Left colon (tissue), 2 donors: Measurements from ENCODE around the gene NTRK1. TPM values are rescaled to one million over a fixed set of nuclear protein-coding genes. Genes with fewer than 3 reads are reported as not detected.

Source experiments
- ATAC-seq: fragments of 200-7000 bp; cut with Tn5 transposase; one replicate; pipeline ENCODE4 v1.9.1; 2020; ENCODE audit warnings: mild to moderate bottlenecking, moderate library complexity
- DNase-seq, 2 donors: peaks; one replicate each; pipeline ENCODE4 v3.0.0-alpha.2; 2020
- intact Hi-C, 2 donors: fragments of 100-400 bp; cut with DNase I in 1 of 2; cut with micrococcal nuclease in 1 of 2; formaldehyde crosslinking; loops; one replicate each; pipeline versions ENCODE4 v1.11.2 to v1.14.0; 2022; cut with DNase I, micrococcal nuclease
- total RNA-seq, 2 donors: library from RNA; stranded (reverse); fragmentation: NEBNext Ultra II Directional; extraction: Animal tissue kit (Norgen Biotek cat#: 25700); gene quantifications; one replicate each; pipeline ENCODE4 v1.2.1, GENCODE V29; 2021
- donor health status: DM: no; HTN: no; CAD: no.
- donor health status: DM: yes; HTN: yes; CAD: no.

Gene NTRK1
- total RNA-seq, 2 donors from 2014 or later = 0.95 TPM; not detected in 1

DNA sequence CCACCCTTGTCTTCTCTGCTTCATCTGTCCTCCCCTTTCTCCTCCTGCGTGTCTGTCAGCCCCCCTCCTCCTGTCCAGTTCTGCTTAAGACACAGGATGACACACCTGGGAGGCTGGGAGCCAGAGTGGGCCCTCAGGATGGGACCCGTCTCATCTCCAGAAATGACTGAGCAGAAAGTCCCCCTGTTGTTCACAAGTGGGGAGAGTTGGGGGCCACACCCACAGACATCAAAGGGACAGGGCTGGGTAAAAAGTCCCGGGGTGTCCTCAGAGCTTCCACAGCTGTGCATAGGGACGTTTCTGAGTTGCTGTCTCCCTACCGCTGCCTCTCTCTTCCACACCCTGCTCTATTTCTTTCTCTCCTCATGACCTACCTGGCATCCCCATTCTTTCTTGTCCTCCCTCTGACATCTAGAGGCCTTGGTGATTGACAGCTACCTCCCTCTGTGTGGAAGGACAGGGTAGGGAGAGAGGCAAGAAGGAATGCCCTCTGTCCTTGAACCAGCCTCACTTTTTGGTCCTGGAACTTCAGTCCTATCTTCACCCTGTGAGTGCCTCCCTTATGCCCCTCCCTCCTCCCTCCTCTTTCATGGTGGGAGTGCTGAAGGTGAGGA, 24.5 kb upstream of the NTRK1 start:
- intact Hi-C loops = no loop called here
- no peak for DNase-seq
- no peak for ATAC-seq

- intact Hi-C loops = no loop called here
- ATAC-seq (peak; percentile 34), DNase-seq (no peak)
Measured at GRCh38 chr1:156836892-156837291, 23.8 kb upstream of the NTRK1 start.

GRCh38 chr1:156838972-156839371, 21.7 kb upstream of the NTRK1 start:
- ATAC-seq = peak; percentile 52
- peak in 1 of 2 donors; percentile 23 for DNase-seq
- intact Hi-C loops = no loop called here

- ATAC-seq = no peak
- no peak for DNase-seq
- intact Hi-C loops = no loop called here
Measured at GRCh38 chr1:156839426-156840109, 21.1 kb upstream of the NTRK1 start.

GRCh38 chr1:156840186-156840897, 20.3 kb upstream of the NTRK1 start:
- intact Hi-C loops = no loop called here
- ATAC-seq (no peak), DNase-seq (no peak)

DNA sequence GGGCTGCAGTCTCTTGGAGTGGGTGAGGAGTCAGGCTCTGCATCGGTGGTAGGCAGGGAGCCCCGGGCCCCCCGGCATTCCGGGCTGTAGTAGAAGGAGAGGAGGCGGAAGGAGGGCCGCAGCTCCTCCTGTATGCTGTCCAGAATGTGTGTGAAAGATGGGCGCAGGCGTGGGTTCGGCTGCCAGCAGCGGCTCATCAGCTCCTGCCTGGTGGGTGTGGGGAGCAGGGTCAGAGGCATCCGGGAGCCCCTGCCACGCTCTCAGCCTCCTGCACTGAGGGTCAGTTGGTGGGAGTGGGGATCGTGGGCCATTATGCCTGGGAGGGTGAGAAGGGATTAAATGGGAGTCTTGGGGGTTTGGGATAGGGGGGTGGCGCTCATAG, 19.8 kb upstream of the NTRK1 start:
- no peak for DNase-seq
- ATAC-seq = no peak

GRCh38 chr1:156841295-156841855, 19.3 kb upstream of the NTRK1 start:
- intact Hi-C loops = no loop called here

More for the DNA sequence above, 19.8 kb upstream of the NTRK1 start:
- intact Hi-C loops = no loop called here

GRCh38 chr1:156842618-156843300, 17.9 kb upstream of the NTRK1 start:
- DNase-seq (no peak), ATAC-seq (no peak)
- intact Hi-C loops = no loop called here

More at GRCh38 chr1:156841295-156841855, 19.3 kb upstream of the NTRK1 start:
- ATAC-seq = no peak
- no peak for DNase-seq

GRCh38 chr1:156844102-156844501, 16.6 kb upstream of the NTRK1 start:
- ATAC-seq (no peak), DNase-seq (no peak)
- intact Hi-C loops = no loop called here

DNA sequence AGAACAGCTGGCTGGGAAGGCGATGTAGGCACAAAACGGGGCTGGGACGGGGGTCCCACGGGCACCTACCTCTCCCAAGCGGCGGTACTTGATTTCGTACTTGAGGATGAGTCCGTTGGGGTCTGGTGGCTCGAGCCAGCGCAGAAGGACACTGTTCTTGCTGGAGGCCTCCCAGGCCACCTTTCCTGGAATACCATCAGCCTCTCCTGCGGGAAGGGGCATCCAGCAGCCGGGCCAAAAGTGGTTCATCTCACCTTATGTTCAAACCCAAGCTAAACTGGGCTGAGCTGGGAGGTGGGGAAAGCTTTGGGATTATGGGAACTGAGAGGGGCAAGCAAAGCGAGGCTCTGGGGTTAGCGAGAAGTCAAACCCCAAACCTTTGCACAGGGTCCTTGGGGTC, 16.0 kb upstream of the NTRK1 start:
- no peak for ATAC-seq
- DNase-seq = no peak
- intact Hi-C loops = no loop called here

DNA sequence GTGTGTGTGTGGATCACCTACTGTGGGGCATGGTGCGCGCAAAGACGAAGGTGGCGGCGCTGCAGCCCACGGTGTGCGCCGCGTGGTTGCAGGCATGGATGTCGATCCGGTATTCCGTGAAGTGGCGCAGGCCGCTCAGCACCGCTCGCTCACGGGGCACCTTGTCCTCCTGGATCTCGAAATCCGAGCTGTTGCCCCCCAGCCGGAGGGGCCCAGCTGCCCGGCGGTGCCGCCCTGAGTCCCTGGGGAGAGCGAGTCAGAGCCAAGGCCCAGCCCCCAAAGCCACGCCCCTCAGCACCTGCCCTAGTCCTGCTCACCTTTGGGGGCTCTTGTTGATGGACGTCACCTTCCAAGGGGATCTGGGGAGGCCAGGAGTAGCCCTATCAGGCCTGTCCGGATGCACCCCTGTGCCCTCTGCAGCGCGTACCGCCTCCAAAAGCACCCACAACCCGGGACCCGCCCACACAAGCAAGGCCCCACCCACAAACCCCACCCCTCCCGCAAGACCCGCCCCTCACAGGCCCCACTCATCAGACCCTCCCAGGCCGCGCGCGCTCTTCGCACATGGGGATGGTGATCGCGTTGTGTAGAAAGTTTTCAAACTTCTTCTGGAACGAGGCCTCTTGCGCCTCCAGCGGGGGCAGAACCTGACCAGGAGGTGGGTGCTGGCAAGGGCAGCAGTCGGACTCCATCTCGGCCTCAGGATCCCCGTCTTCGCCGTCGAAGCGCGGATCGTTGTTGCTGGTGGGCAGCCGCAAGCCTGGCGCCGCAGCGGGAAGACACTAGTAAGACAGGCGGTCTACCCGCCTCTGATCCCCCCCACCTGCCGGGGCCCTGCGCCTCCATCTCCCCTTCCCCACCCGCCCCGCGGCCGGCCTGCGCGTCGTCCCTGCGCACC, 15.4 kb upstream of the NTRK1 start:
- DNase-seq = no peak
- intact Hi-C loops = no loop called here
- ATAC-seq = no peak

DNA sequence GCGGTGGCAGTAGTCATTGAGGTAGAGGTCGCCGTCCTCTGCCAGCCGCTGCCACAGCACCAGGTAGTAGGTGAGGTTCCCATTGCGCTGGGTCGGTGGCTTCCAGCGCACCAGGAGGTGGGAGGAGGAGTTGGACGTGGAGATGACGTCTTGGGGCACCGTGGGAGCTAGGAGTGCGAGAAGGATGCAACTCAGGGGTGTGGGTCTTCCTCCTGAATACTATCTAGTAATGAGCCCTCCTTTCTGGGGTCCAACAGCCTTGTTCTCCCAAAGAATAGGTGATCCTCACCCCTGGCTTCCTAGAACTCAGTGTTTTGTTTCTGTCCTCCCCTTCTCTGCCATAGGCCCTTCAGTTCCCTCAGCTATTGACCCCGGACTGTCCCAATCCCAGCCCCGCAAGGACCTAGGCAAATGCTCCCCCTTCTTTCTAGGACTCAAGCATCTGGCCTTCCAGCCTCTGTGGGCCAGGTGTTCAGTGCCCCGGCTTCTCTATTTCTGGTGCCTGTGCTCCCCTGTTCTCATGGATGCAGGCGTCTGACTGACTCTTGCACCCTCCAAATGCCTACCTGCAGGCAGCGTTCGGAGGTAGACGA, 14.6 kb upstream of the NTRK1 start:
- no peak for DNase-seq
- intact Hi-C loops = no loop called here
- ATAC-seq = no peak

- intact Hi-C loops = no loop called here
- ATAC-seq (no peak), DNase-seq (no peak)
Measured at GRCh38 chr1:156846643-156847042, 14.0 kb upstream of the NTRK1 start.

DNA sequence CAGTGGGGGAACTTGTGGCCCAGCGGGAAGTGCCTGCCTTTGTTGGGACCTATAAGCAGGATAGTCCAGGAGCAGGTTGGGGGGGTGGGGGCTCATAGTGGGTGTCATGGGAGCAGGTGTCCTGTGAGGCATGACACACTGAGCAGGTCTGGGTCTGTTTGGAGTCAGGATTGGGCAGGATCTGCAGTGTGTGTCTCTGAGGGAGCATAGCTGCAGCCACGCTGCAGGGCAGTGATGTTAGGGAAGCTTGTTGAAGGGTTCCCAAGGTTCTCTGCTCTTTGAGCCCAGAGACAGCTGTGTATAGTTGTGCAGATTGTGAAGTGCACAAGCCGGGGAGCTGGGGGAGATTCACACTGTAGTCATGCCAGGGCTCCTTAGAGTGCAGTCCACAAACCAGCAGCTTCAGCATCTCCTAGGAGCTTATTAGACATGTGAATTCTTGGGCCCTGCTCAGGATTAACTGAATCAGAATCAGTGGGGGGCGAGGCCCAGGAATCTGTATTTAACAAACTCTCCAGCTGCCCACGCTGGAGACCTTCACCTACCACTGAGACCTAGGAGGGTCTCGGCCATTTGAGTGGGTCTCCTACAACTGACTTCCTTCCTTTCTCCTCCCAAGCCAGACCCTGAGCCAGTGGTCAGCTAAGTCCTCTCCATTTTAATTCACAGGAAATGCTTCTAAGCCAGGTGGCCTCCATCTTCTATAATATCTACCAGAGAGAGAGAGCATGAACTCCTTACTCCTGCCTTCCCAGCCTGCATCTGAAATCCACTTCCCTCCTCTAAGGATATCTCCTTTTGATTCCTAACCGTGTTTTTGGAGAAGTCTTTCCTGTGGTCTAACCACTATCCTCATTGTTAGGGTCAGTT, 12.8 kb upstream of the NTRK1 start:
- ATAC-seq = no peak
- intact Hi-C loops = no loop called here
- DNase-seq = no peak

DNA sequence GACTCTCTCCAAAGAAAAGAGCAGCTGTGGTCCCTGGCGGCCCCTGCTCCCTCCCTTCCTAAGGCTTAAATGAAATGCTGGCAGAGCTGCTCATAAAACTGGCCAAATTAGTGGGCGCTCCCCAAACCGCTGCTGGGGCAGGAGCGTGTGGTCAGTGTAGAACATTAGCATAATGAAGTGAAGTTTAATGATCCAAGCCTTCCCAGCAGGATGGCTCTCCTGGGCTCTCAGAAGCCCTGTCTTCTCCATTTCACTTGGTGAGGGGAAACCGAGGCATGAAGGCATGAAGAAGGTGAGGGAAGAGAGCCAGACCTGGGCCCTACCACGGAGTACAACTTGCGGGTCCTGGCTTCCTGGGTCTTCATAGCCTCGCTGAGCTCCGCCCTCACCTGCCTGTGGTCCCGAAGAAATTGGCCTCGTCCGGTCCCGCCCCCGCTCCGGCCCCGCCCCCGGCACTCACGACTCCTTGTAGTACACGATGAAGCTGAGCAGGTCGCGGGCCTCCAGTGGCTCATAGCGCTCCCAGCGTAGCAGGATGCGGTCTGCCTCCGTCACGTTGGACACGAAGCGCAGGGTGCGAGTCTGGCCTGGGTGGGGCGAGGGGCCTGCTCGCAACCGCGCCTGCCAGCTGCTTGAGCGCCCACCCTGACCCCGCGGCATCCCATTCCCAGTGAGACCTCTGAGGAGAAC, 12.1 kb upstream of the NTRK1 start:
- intact Hi-C loops = no loop called here
- ATAC-seq (peak; percentile 72), DNase-seq (peak in 1 of 2 donors; percentile 69)

DNA sequence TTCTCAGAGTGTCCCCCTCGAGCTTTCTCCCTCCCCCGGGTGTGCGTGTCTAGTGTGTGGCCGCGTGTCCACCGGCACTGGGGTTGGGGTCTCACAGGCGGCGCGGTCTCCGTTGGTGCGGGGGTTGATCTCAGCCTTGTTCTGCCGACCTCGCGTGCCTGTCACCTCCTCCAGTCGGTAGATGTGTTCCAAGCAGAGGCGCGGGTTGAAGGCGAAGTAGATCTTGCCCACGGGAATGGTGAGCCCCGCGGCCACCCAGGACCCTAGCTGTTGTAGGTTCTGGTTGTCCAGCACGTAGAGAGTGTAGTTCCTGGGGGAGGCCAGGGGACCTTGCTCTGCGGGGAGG, 11.5 kb upstream of the NTRK1 start:
- DNase-seq = no peak
- intact Hi-C loops = no loop called here
- ATAC-seq = no peak
